Left colon (tissue), 2 donors: ENCODE measurements around the gene TMEM186. TPM values are rescaled to one million over a fixed set of nuclear protein-coding genes. Genes with fewer than 3 reads are reported as not detected.
"Not testable (repeated sequence)": the region's sequence is repeated elsewhere in the genome, so short reads cannot be mapped to it uniquely, and the experiment has no call there.

ENCODE experiments used
- ATAC-seq: fragments of 200-7000 bp; cut with Tn5 transposase; one replicate; pipeline ENCODE4 v1.9.1; 2020; ENCODE audit warnings: mild to moderate bottlenecking, moderate library complexity
- DNase-seq, 2 donors: peaks; one replicate each; pipeline ENCODE4 v3.0.0-alpha.2; 2020
- intact Hi-C, 2 donors: fragments of 100-400 bp; cut with DNase I in 1 of 2; cut with micrococcal nuclease in 1 of 2; formaldehyde crosslinking; loops; one replicate each; pipeline versions ENCODE4 v1.11.2 to v1.14.0; 2022; cut with DNase I, micrococcal nuclease
- total RNA-seq, 2 donors: library from RNA; stranded (reverse); fragmentation: NEBNext Ultra II Directional; extraction: Animal tissue kit (Norgen Biotek cat#: 25700); gene quantifications; one replicate each; pipeline ENCODE4 v1.2.1, GENCODE V29; 2021
- donor health status: DM: no; HTN: no; CAD: no.
- donor health status: DM: yes; HTN: yes; CAD: no.

TMEM186 gene
- total RNA-seq, 2 donors from 2014 or later = 12.1 to 14.3 TPM

DNA sequence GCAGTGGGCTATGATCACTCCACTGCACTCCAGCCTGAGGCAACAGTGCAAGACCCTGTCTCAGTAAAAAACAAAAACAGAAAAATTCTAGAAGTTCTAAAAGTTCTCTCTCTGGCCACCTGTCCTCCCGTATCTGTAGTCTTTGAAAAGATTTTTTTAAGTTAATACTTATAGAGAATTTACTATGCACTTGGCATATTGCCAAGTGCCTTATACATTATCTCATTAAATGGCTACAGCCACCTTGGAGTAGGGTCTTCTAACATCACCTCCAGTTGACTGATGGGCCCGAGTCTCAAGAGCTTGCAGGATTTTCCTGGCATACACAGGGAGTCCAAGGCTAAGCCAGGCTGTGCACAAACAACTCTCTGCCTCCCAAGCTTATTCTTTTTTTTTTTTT is 44.7 kb downstream of the TMEM186 start:
- intact Hi-C loops = no loop called here
- DNase-seq = no peak
- no peak for ATAC-seq

DNA sequence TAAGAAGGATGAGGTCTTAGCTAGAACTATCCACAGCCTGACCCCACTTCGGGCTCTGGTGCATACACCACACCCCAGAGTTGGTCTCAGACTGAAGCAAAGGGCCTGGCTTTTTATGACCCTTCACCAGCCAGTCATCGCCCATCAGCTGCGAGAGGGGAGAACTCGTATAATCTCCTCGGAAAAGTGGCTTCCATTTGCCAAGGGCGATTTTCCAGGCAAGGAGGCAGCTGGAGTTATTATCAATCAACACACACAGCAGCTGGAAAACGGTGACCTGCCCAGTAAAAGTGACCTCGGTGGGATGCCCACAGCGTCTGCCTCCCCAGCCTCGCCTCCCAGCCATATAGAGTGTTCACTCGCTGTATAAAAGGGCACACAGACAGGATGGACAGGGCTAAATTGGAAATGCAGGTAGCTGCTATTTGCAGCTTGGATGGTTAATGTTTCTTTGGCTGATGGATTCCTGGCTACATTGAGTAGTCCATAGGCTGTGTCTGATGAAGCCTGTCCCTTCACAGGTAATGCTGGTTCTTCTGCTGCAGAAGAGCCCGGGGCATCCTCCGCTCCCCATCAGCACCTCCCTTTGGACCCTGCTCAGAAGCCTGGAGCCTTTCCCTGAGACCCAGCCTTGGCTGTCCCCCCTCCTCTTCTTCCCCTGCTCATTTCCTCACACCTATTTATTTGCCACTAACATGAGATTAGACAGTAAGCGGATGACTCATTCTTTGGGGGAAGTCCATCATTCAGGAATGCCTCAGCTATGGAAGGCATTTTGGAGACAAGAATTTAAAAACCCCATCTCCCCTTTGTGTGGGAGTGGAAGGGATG is 45.7 kb downstream of the TMEM186 start:
- intact Hi-C loops = no loop called here
- ATAC-seq (no peak), DNase-seq (no peak)

DNA sequence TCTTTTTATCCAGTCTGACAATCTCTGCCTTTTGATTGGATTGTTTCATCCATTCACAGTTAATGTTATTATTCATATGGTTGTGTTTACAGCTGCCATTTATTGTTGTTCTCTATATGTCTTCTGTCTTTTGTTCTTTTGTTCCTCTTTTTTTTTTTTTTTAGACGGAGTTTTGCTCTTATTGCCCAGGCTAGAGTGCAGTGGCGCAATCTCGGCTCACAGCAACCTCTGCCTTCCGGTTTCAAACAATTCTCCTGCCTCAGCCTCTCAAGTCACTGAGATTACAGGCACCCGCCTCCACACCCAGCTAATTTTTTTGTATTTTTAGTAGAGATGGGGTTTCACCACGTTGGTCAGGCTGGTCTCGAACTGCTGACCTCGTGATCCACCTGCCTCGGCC is 48.5 kb downstream of the TMEM186 start:
- DNase-seq, ATAC-seq, intact Hi-C loops: not testable (repeated sequence)

Other genes with a start within 250 kb of the TMEM186 start
- gene TMEM114, start 207.1 kb downstream of the TMEM186 start, total RNA-seq = not detected
- gene METTL22, start 175.9 kb downstream of the TMEM186 start, total RNA-seq = 10 to 100 TPM; 25.4 to 35.7 TPM
- gene ABAT, start 123.0 kb downstream of the TMEM186 start, total RNA-seq = 10 to 100 TPM in 1 of 2 donors, 1 to 10 TPM in 1; 9.2 to 24.2 TPM
- gene PMM2, start 200 bp upstream of the TMEM186 start, total RNA-seq = 10 to 100 TPM; 55.1 to 92.4 TPM
- gene CARHSP1, start 71.4 kb upstream of the TMEM186 start, total RNA-seq = 10 to 100 TPM; 50.2 to 50.9 TPM
- gene LITAFD, start 84.7 kb upstream of the TMEM186 start, total RNA-seq = not detected
- gene USP7, start 166.3 kb upstream of the TMEM186 start, total RNA-seq = 100 to 1,000 TPM; 119 to 123 TPM